Measurements from ENCODE around the gene BCAP31. TPM values are rescaled to one million over a fixed set of nuclear protein-coding genes. Genes with fewer than 3 reads are reported as not detected.

BCAP31 gene
- total RNA-seq, 1 experiment from 2014 or later = 371 TPM

GRCh38 chrX:153662266-153662665 lies 61.9 kb downstream of the BCAP31 start:
- Mint-ChIP-seq H3K27me3 (ENCODE audit: unreplicated experiment) (peaks cover 80% of the 10 kb centered on the region), H3K36me3 (ENCODE audit: insufficient read depth, unreplicated experiment) (no peaks in the 10 kb centered on the region), H3K4me1 (ENCODE audit: low read depth, unreplicated experiment) (peaks cover 7% of the 10 kb centered on the region), H3K4me3 (ENCODE audit: low read depth, unreplicated experiment) (no peak overlapping the region), H3K27ac (ENCODE audit: unreplicated experiment) (no peak overlapping the region), H3K9me3 (ENCODE audit: low read depth, unreplicated experiment) (peaks cover 5% of the 10 kb centered on the region)
- DNase-seq = peak; percentile 60
- BruUV-seq (replicated peaks) = no TSS peak
- CTCF ChIA-PET = no interaction called here
- intact Hi-C loops (cut with micrococcal nuclease; ENCODE audit: unreplicated experiment) = loop anchor here (2.0 kb wide), 2 partner anchors 49 to 107 kb away; no protein-coding TSS in a partner anchor
- TF ChIP-seq, protein P1, sequence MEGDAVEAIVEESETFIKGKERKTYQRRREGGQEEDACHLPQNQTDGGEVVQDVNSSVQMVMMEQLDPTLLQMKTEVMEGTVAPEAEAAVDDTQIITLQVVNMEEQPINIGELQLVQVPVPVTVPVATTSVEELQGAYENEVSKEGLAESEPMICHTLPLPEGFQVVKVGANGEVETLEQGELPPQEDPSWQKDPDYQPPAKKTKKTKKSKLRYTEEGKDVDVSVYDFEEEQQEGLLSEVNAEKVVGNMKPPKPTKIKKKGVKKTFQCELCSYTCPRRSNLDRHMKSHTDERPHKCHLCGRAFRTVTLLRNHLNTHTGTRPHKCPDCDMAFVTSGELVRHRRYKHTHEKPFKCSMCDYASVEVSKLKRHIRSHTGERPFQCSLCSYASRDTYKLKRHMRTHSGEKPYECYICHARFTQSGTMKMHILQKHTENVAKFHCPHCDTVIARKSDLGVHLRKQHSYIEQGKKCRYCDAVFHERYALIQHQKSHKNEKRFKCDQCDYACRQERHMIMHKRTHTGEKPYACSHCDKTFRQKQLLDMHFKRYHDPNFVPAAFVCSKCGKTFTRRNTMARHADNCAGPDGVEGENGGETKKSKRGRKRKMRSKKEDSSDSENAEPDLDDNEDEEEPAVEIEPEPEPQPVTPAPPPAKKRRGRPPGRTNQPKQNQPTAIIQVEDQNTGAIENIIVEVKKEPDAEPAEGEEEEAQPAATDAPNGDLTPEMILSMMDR (IDR thresholded peaks at IDR 0.05; ENCODE audit: unreplicated experiment) = peak; percentile 24

GRCh38 chrX:153659268-153659667 lies 64.9 kb downstream of the BCAP31 start:
- TF ChIP-seq, protein P1 (IDR thresholded peaks at IDR 0.05; ENCODE audit: unreplicated experiment) = no peak
- Mint-ChIP-seq H3K27me3 (ENCODE audit: unreplicated experiment) (peaks cover 62% of the 10 kb centered on the region), H3K4me1 (ENCODE audit: low read depth, unreplicated experiment) (peaks cover 6% of the 10 kb centered on the region), H3K27ac (ENCODE audit: unreplicated experiment) (no peak overlapping the region), H3K4me3 (ENCODE audit: low read depth, unreplicated experiment) (no peak overlapping the region), H3K36me3 (ENCODE audit: insufficient read depth, unreplicated experiment) (no peaks in the 10 kb centered on the region), H3K9me3 (ENCODE audit: low read depth, unreplicated experiment) (peaks cover 5% of the 10 kb centered on the region)
- BruUV-seq (replicated peaks) = no TSS peak
- DNase-seq = no peak
- CTCF ChIA-PET = no interaction called here
- intact Hi-C loops (cut with micrococcal nuclease; ENCODE audit: unreplicated experiment) = no loop called here

GRCh38 chrX:153657161-153657560 lies 67.0 kb downstream of the BCAP31 start:
- Mint-ChIP-seq H3K27me3 (ENCODE audit: unreplicated experiment) (peaks cover 57% of the 10 kb centered on the region), H3K27ac (ENCODE audit: unreplicated experiment) (no peak overlapping the region), H3K4me3 (ENCODE audit: low read depth, unreplicated experiment) (no peak overlapping the region), H3K4me1 (ENCODE audit: low read depth, unreplicated experiment) (no peaks in the 10 kb centered on the region), H3K36me3 (ENCODE audit: insufficient read depth, unreplicated experiment) (no peaks in the 10 kb centered on the region), H3K9me3 (ENCODE audit: low read depth, unreplicated experiment) (peaks cover 5% of the 10 kb centered on the region)
- TF ChIP-seq, protein P1 (IDR thresholded peaks at IDR 0.05; ENCODE audit: unreplicated experiment) = no peak
- DNase-seq = no peak
- no TSS peak for BruUV-seq (replicated peaks)
- CTCF ChIA-PET = no interaction called here
- intact Hi-C loops (cut with micrococcal nuclease; ENCODE audit: unreplicated experiment) = no loop called here

GRCh38 chrX:153653556-153653955 lies 70.6 kb downstream of the BCAP31 start:
- no peak overlapping the region for H3K27ac Mint-ChIP-seq (ENCODE audit: unreplicated experiment)
- no TSS peak for BruUV-seq (replicated peaks)

More at GRCh38 chrX:153653556-153653955, 70.6 kb downstream of the BCAP31 start:
- H3K4me1 Mint-ChIP-seq (ENCODE audit: low read depth, unreplicated experiment) = no peaks in the 10 kb centered on the region
- H3K9me3 Mint-ChIP-seq (ENCODE audit: low read depth, unreplicated experiment) = no peaks in the 10 kb centered on the region
- TF ChIP-seq, protein P1 (IDR thresholded peaks at IDR 0.05; ENCODE audit: unreplicated experiment) = no peak
- no peak overlapping the region for H3K4me3 Mint-ChIP-seq (ENCODE audit: low read depth, unreplicated experiment)
- intact Hi-C loops (cut with micrococcal nuclease; ENCODE audit: unreplicated experiment) = no loop called here
- H3K36me3 Mint-ChIP-seq (ENCODE audit: insufficient read depth, unreplicated experiment) = no peaks in the 10 kb centered on the region
- CTCF ChIA-PET = no interaction called here
- DNase-seq = no peak
- H3K27me3 Mint-ChIP-seq (ENCODE audit: unreplicated experiment) = peaks cover 40% of the 10 kb centered on the region

Measured in Calu3 (cell line).